IMR-90 (cell line): ENCODE data around the gene SLC25A26. TPM values are rescaled to one million over a fixed set of nuclear protein-coding genes. Genes with fewer than 3 reads are reported as not detected.

Experiments used
- ATAC-seq: fragments of 200-7000 bp; cut with Tn5 transposase; 2 replicates; pipeline ENCODE4 v1.9.1; 2020; ENCODE audit warnings: low read depth, mild to moderate bottlenecking, moderate library complexity
- BruUV-seq: library from RNA; stranded (reverse); fragments of 400-500 nt; replicated peaks from 2 replicates; lab custom pipeline; 2021; lab: Mats Ljungman, UMichigan
- CTCF ChIA-PET: fragments of 300-600 bp; formaldehyde crosslinking; extraction: SDS; loops from one replicate; lab custom pipeline; 2021; ENCODE audit warnings: antibody characterized with exemption; lab: Yijun Ruan, JAX
- POLR2A ChIA-PET: fragments of 300-600 bp; sonication (Branson Sonifier 250); formaldehyde crosslinking; loops from one replicate; lab custom pipeline; 2022; ENCODE audit warnings: antibody characterized with exemption; ENCODE audit not compliant: unreplicated experiment; lab: Charles Lee
- DNase-seq: peaks from one replicate; pipeline ENCODE4 v3.0.0; 2013
- H2AFZ ChIP-seq: replicated peaks from 2 replicates; pipeline ENCODE3; 2013; ENCODE audit warnings: low read length, mild to moderate bottlenecking; ENCODE audit not compliant: poor library complexity
- H2AK5ac ChIP-seq: 2 replicates; pipeline ENCODE4 v1.6.1; 2013; ENCODE audit warnings: low read depth, low read length, inconsistent platforms
- H2AK9ac ChIP-seq: replicated peaks from 2 replicates; pipeline ENCODE3; 2013; ENCODE audit warnings: mild to moderate bottlenecking, low read depth, low read length, moderate library complexity; ENCODE audit not compliant: poor library complexity
- H2BK120ac ChIP-seq: 2 replicates; pipeline ENCODE4 v1.6.1; 2013; ENCODE audit warnings: low read depth, low read length, inconsistent platforms
- H2BK15ac ChIP-seq: 3 replicates; pipeline ENCODE4 v1.6.1; 2013; ENCODE audit warnings: low read depth, low read length, inconsistent platforms
- H2BK20ac ChIP-seq: 2 replicates; pipeline ENCODE4 v1.6.1; 2013; ENCODE audit warnings: low read depth, mild to moderate bottlenecking, inconsistent platforms, low read length, moderate library complexity
- H2BK5ac ChIP-seq: 2 replicates; pipeline ENCODE4 v1.6.1; 2013; ENCODE audit warnings: mild to moderate bottlenecking, low read depth, low read length, inconsistent platforms; ENCODE audit not compliant: poor library complexity, severe bottlenecking
- H3K14ac ChIP-seq: replicated peaks from 2 replicates; pipeline ENCODE4 v1.6.1; 2013; ENCODE audit warnings: low read depth, low read length, inconsistent platforms
- H3K18ac ChIP-seq: 2 replicates; pipeline ENCODE4 v1.6.1; 2013; ENCODE audit warnings: low read depth, low read length, control low read depth
- H3K23ac ChIP-seq: 2 replicates; pipeline ENCODE4 v1.6.1; 2013; ENCODE audit warnings: low read depth, low read length, inconsistent platforms
- H3K27ac ChIP-seq: 2 replicates; pipeline ENCODE4 v1.5.1; 2013; ENCODE audit warnings: mild to moderate bottlenecking, control low read depth, low read length; ENCODE audit not compliant: insufficient read depth
- H3K27me3 ChIP-seq: 2 replicates; pipeline ENCODE4 v1.6.1; 2013; ENCODE audit warnings: low read length; ENCODE audit not compliant: control insufficient read depth, insufficient read depth
- H3K36me3 ChIP-seq: 2 replicates; pipeline ENCODE4 v1.6.1; 2013; ENCODE audit warnings: low read length, mixed read lengths; ENCODE audit not compliant: control insufficient read depth, insufficient read depth
- H3K4ac ChIP-seq: 2 replicates; pipeline ENCODE4 v1.6.1; 2013; ENCODE audit warnings: low read depth, low read length, inconsistent platforms
- H3K4me1 ChIP-seq: 2 replicates; pipeline ENCODE4 v1.6.1; 2013; ENCODE audit warnings: low read length, mixed read lengths; ENCODE audit not compliant: control insufficient read depth, insufficient read depth
- H3K4me2 ChIP-seq: 2 replicates; pipeline ENCODE4 v1.6.1; 2013; ENCODE audit warnings: low read depth, mild to moderate bottlenecking, control low read depth, low read length, moderate library complexity
- H3K4me3 ChIP-seq: 2 replicates; pipeline ENCODE4 v1.5.1; 2013; ENCODE audit warnings: low read depth, mild to moderate bottlenecking, control low read depth, low read length, moderate library complexity; ENCODE audit not compliant: insufficient read depth
- H3K56ac ChIP-seq: 2 replicates; pipeline ENCODE4 v1.6.1; 2013; ENCODE audit warnings: low read length, inconsistent platforms; ENCODE audit not compliant: insufficient read depth; ENCODE audit errors: extremely low read depth
- H3K79me1 ChIP-seq, 2 experiments: 2 replicates each; pipeline ENCODE4 v1.6.1; 2013; ENCODE audit warnings: low read length in 2 of 2, inconsistent platforms in 1 of 2, low read depth in 1 of 2
- H3K9ac ChIP-seq: 2 replicates; pipeline ENCODE4 v1.6.1; 2013; ENCODE audit warnings: low read depth, low read length, control low read depth
- H3K9me1 ChIP-seq: 2 replicates; pipeline ENCODE4 v1.6.1; 2013; ENCODE audit warnings: low read length, inconsistent platforms; ENCODE audit not compliant: insufficient read depth
- H3K9me3 ChIP-seq: 2 replicates; pipeline ENCODE4 v1.6.1; 2013; ENCODE audit warnings: low read length; ENCODE audit not compliant: control insufficient read depth, insufficient read depth
- H4K20me1 ChIP-seq: 2 replicates; pipeline ENCODE4 v1.6.1; 2013; ENCODE audit warnings: low read length, inconsistent platforms; ENCODE audit not compliant: insufficient read depth
- H4K5ac ChIP-seq: 2 replicates; pipeline ENCODE4 v1.6.1; 2013; ENCODE audit warnings: mild to moderate bottlenecking, low read depth, low read length, control low read depth
- H4K8ac ChIP-seq, 2 experiments: 2 replicates each; pipeline ENCODE4 v1.6.1; 2013; ENCODE audit warnings: low read depth in 2 of 2, low read length in 2 of 2, control low read depth in 1 of 2, inconsistent platforms in 1 of 2
- H4K91ac ChIP-seq: 2 replicates; pipeline ENCODE4 v1.6.1; 2013; ENCODE audit warnings: low read depth, low read length, inconsistent platforms; ENCODE audit not compliant: insufficient read depth
- BHLHE40 ChIP-seq: fragments of 150-350 bp; IDR thresholded peaks from 2 replicates; pipeline ENCODE4 v1.6.1; 2016; ENCODE audit warnings: mild to moderate bottlenecking, low read depth, low read length
- CHD1 ChIP-seq: IDR thresholded peaks from 2 replicates; pipeline ENCODE4 v1.6.1; 2012; ENCODE audit warnings: low read depth, low read length, improper control_type of control experiment
- FOS ChIP-seq: fragments of 150-350 bp; IDR thresholded peaks from 2 replicates; pipeline ENCODE4 v1.6.1; 2016; ENCODE audit warnings: low read depth, low read length
- NFE2L2 ChIP-seq: fragments of 150-350 bp; IDR thresholded peaks from 2 replicates; pipeline ENCODE4 v1.6.1; 2016; ENCODE audit warnings: low read depth, mild to moderate bottlenecking, low read length
- POLR2A ChIP-seq: IDR thresholded peaks from 2 replicates; pipeline ENCODE4 v1.6.1; 2012; ENCODE audit warnings: mild to moderate bottlenecking, low read depth, low read length
- RCOR1 ChIP-seq: IDR thresholded peaks from 2 replicates; pipeline ENCODE4 v1.6.1; 2012; ENCODE audit warnings: mild to moderate bottlenecking, low read length, improper control_type of control experiment; ENCODE audit not compliant: insufficient replicate concordance
- RFX5 ChIP-seq: IDR thresholded peaks from 2 replicates; pipeline ENCODE4 v1.8.0; 2012; ENCODE audit warnings: low read depth, mild to moderate bottlenecking, low read length, moderate library complexity
- SMC3 ChIP-seq: fragments of 150-350 bp; IDR thresholded peaks from 2 replicates; pipeline ENCODE4 v1.6.1; 2016; ENCODE audit warnings: low read depth, mild to moderate bottlenecking, antibody characterized with exemption, low read length, moderate library complexity
- dilution Hi-C: fragments of 300-500 bp; cut with HindIII; formaldehyde crosslinking; loops from one replicate; pipeline ENCODE4 v1.14.3; 2018; ENCODE audit warnings: low sequenced_read_pairs; ENCODE audit not compliant: unreplicated experiment
- in situ Hi-C: fragments of 300-500 bp; cut with MboI; formaldehyde crosslinking; loops from 3 replicates; pipeline ENCODE4 v1.14.3; 2019; ENCODE audit warnings: low sequenced_read_pairs, inconsistent platforms, mixed read lengths
- intact Hi-C: fragments of 100-400 bp; cut with micrococcal nuclease; formaldehyde crosslinking; loops from 2 replicates; pipeline ENCODE4 v1.10.0; 2022
- polyA plus RNA-seq, 3 experiments: library from polyadenylated mRNA; depleted of rRNA; stranded (reverse); fragments of >200 nt; gene quantifications; 2 replicates each; pipeline ENCODE4 v1.2.3, GENCODE V29; 2012; ENCODE audit warnings: low replicate concordance in 1 of 3
- total RNA-seq: library from RNA; depleted of rRNA; stranded (reverse); fragments of >200 nt; gene quantifications from 2 replicates; pipeline ENCODE4 v1.2.3, GENCODE V29; 2012
- TF ChIP-seq, protein P1 (sequence below): fragments of 150-350 bp; IDR thresholded peaks from 2 replicates; pipeline ENCODE4 v1.6.1; 2016; ENCODE audit warnings: low read depth, mild to moderate bottlenecking, low read length, moderate library complexity, borderline replicate concordance
- TF ChIP-seq, protein P2 (sequence below): conservative IDR thresholded peaks from 2 replicates; pipeline ENCODE4 v1.5.1; 2012; ENCODE audit warnings: mild to moderate bottlenecking, low read depth, low read length, improper control_type of control experiment

Gene SLC25A26
- total and polyA plus RNA-seq, 2 of the 4 experiments (the other 2 are of a cell fraction): 10.9 to 12.7 TPM

DNA sequence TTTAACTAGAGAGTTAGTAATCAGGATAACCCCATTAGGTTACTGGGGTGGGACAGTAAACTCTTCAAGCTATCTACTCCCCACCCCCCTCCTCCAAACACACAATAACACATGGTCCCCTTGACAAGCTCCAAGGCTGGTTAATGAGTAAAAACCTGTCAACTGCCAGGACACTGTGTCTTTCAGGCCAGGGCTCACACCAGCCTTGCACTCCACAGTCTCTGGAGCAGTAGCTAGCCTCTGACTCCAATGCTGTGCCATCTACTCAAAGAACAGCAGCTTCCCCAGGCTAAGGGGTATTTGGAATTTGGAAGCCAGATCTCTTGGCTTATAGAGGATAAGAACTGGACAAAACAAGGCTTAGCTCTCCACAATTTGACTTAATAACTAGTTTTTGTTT, 164.3 kb downstream of the SLC25A26 start:
- dilution Hi-C loops: no loop called here
- no peak overlapping the region for H2AK5ac ChIP-seq
- no peak overlapping the region for H2AK9ac ChIP-seq
- H3K9me3 ChIP-seq: peaks cover 3% of the 10 kb centered on the region; the same call in 1 of the 2 replicates
- no peak overlapping the region for H3K23ac ChIP-seq
- DNase-seq: no peak
- ChIA-PET POLR2A (no interaction called here), CTCF (interaction anchor here (0.6 to 0.7 kb wide), 3 partner anchors 18 to 573 kb away, joined by 3 to 7 read pairs (median 5); no protein-coding TSS in a partner anchor)
- H3K9me1 ChIP-seq: peaks cover 5% of the 10 kb centered on the region; the same call in 1 of the 2 replicates
- no peak overlapping the region for H3K56ac ChIP-seq
- peaks cover 6% of the 10 kb centered on the region; the same call in 1 of the 2 replicates for H4K20me1 ChIP-seq
- H2BK120ac ChIP-seq: no peak overlapping the region
- H3K9ac ChIP-seq: no peak overlapping the region
- H4K91ac ChIP-seq: no peak overlapping the region
- no peak overlapping the region for H4K5ac ChIP-seq
- no peak overlapping the region for H3K4me2 ChIP-seq
- H3K4me1 ChIP-seq: peaks cover 6% of the 10 kb centered on the region
- H3K27ac ChIP-seq: no peak overlapping the region
- peaks cover 62% of the 10 kb centered on the region for H3K36me3 ChIP-seq
- in situ Hi-C loops: no loop called here
- ATAC-seq: no peak
- no peak overlapping the region for H2BK20ac ChIP-seq
- H2BK5ac ChIP-seq: no peak overlapping the region
- TF ChIP-seq, protein P1, sequence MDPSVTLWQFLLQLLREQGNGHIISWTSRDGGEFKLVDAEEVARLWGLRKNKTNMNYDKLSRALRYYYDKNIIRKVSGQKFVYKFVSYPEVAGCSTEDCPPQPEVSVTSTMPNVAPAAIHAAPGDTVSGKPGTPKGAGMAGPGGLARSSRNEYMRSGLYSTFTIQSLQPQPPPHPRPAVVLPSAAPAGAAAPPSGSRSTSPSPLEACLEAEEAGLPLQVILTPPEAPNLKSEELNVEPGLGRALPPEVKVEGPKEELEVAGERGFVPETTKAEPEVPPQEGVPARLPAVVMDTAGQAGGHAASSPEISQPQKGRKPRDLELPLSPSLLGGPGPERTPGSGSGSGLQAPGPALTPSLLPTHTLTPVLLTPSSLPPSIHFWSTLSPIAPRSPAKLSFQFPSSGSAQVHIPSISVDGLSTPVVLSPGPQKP: no peak
- TF ChIP-seq NFE2L2 (no peak), RFX5 (no peak), SMC3 (no peak), BHLHE40 (no peak), FOS (no peak), CHD1 (no peak), RCOR1 (no peak), POLR2A (no peak)
- TF ChIP-seq, protein P2, sequence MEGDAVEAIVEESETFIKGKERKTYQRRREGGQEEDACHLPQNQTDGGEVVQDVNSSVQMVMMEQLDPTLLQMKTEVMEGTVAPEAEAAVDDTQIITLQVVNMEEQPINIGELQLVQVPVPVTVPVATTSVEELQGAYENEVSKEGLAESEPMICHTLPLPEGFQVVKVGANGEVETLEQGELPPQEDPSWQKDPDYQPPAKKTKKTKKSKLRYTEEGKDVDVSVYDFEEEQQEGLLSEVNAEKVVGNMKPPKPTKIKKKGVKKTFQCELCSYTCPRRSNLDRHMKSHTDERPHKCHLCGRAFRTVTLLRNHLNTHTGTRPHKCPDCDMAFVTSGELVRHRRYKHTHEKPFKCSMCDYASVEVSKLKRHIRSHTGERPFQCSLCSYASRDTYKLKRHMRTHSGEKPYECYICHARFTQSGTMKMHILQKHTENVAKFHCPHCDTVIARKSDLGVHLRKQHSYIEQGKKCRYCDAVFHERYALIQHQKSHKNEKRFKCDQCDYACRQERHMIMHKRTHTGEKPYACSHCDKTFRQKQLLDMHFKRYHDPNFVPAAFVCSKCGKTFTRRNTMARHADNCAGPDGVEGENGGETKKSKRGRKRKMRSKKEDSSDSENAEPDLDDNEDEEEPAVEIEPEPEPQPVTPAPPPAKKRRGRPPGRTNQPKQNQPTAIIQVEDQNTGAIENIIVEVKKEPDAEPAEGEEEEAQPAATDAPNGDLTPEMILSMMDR: no peak
- intact Hi-C loops: no loop called here
- H2AFZ ChIP-seq: no peak overlapping the region
- no peak overlapping the region for H2BK15ac ChIP-seq
- BruUV-seq: no TSS peak
- H3K14ac ChIP-seq: no peak overlapping the region
- H3K4me3 ChIP-seq: no peak overlapping the region
- no peaks in the 10 kb centered on the region for H3K27me3 ChIP-seq
- H3K4ac ChIP-seq: no peak overlapping the region
- peaks cover 0 to 15% of the 10 kb centered on the region in 2 experiments; a peak in 2 of 4 replicates for H3K79me1 ChIP-seq
- H4K8ac ChIP-seq: no peak overlapping the region
- H3K18ac ChIP-seq: no peak overlapping the region
